ENCODE data around the gene ARAP1.

DNA sequence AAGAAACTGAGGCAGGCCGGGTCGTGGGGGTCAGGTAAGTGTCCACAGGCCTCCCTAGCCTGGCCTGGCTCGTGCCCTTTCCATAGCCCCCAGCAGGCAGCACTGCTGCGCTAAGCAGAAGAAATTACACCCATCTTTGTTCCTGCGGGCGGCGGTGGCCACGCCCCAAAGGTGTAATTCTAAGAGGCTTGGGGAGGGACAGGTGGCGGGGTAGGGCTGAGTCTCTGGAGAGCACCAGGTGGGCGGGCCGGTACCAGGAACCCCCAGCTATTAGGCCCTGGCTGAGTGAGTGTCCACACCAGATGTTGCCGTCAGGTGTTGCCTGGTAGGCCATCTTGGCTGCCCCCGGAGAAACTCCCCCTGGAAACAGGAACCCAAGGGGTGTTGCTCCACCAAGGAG lies 12.3 kb upstream of the ARAP1 start:
- TF ChIP-seq, protein P1, sequence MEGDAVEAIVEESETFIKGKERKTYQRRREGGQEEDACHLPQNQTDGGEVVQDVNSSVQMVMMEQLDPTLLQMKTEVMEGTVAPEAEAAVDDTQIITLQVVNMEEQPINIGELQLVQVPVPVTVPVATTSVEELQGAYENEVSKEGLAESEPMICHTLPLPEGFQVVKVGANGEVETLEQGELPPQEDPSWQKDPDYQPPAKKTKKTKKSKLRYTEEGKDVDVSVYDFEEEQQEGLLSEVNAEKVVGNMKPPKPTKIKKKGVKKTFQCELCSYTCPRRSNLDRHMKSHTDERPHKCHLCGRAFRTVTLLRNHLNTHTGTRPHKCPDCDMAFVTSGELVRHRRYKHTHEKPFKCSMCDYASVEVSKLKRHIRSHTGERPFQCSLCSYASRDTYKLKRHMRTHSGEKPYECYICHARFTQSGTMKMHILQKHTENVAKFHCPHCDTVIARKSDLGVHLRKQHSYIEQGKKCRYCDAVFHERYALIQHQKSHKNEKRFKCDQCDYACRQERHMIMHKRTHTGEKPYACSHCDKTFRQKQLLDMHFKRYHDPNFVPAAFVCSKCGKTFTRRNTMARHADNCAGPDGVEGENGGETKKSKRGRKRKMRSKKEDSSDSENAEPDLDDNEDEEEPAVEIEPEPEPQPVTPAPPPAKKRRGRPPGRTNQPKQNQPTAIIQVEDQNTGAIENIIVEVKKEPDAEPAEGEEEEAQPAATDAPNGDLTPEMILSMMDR (IDR thresholded peaks at IDR 0.05; ENCODE audit: poor library complexity, severe bottlenecking): no peak
- TF ChIP-seq TAF1 (IDR thresholded peaks at IDR 0.05; ENCODE audit: low read depth) (no peak), EP300 (conservative IDR thresholded peaks at IDR 0.05; ENCODE audit: poor library complexity, severe bottlenecking) (no peak), EZH2 (IDR thresholded peaks at IDR 0.05; ENCODE audit: borderline replicate concordance, insufficient read depth, low read length, poor library complexity, severe bottlenecking) (no peak), POLR2AphosphoS5 (IDR thresholded peaks at IDR 0.05) (no peak)

All from neural cell (in vitro differentiated cells).